Stomach (tissue), 4 donors: Measurements from ENCODE around the gene RABGAP1L.

Source experiments
- CTCF ChIP-seq, 7 experiments: fragments of 450-650 bp in 4 of 7; fragments of 200-600 bp in 3 of 7; sonication (generic) in 3 of 7; IDR thresholded peaks; one replicate each; pipeline ENCODE4 v1.5.1; 2016 to 2019; ENCODE audit warnings: antibody characterized with exemption in 7 of 7, control low read depth in 2 of 7, mild to moderate bottlenecking in 1 of 7
- EP300 ChIP-seq: sonication (generic); formaldehyde crosslinking; IDR thresholded peaks from one replicate; pipeline ENCODE4 v1.6.1; 2017; ENCODE audit warnings: antibody characterized with exemption
- POLR2A ChIP-seq, 4 donors: fragments of 450-650 bp; IDR thresholded peaks; one replicate each; pipeline ENCODE4 v1.6.1; 2016; ENCODE audit warnings: antibody characterized with exemption in 4 of 4, control low read depth in 2 of 4, mild to moderate bottlenecking in 1 of 4, moderate library complexity in 1 of 4

GRCh38 chr1:174142836-174143235 lies 16.5 kb upstream of the RABGAP1L start:
- TF ChIP-seq CTCF (IDR thresholded peaks at IDR 0.05) (no peak), POLR2A (IDR thresholded peaks at IDR 0.05) (no peak), EP300 (no peak)
